HG03469 (cell line): Measurements from ENCODE around the gene RAD51B.

Experiments used
- ATAC-seq: cut with Tn5 transposase; IDR thresholded peaks from one replicate; pipeline ENCODE4 v1.9.1; 2021; ENCODE audit warnings: mild to moderate bottlenecking, moderate library complexity, moderate number of reproducible peaks; ENCODE audit not compliant: unreplicated experiment

RAD51B gene

DNA sequence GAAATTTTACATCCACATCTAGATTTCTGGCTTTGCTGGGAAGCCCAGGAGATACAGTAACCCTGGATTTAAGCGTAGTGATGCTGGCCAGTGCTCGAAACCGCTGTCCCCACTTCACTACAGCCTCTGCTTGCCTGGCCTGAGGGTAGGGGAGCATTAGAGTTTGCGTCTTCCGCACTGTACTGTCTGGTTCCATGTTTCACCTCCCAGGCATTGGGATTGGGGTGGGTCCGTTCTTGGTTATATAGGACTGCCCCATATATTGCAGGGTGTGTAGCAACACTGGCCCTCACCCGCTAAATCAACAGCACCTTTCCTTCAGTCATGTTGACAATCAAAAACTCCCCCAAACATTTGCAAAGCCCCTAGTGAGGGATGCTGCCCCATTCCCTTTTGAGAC, 732.5 kb downstream of the RAD51B start:
- no peak for ATAC-seq

DNA sequence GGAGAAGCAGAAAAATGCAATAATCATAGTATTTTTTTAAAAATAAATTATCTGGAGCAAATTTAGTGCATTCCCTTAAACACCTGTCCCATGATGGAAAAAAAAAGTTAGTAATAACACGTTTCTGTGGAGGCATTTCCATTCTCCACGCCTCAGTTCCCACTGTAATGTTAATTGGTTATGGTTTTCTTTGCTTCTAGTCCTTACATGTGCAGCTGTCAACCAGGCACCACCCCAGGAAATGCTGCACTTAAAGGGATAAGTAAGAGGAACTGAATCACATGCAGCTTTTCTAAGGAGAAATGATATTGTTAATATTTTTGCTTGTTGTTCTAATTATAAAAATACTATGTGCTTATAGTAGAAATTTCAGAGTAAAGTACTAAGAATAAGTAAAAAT, 733.0 kb downstream of the RAD51B start:
- ATAC-seq, result no peak

DNA sequence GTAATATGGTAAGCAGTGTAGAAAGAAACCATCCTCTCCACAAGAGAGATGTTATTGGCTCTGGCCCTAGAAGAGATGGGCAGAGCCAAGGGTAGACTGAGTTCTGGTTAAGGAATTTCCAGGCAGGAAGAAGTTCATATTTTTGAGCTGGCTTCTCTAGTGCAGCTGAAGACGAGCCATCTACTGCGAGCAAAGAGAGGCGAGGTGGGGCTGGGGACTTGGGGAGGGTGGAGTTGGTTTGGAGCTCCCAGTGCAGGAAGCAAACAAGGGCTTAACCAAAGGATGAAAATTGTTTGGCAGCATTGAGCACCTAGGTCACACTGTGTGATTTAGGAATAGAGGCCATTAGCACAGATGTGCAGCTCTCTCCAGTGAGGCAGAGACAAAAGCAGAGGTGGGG, 733.7 kb downstream of the RAD51B start:
- no peak for ATAC-seq

DNA sequence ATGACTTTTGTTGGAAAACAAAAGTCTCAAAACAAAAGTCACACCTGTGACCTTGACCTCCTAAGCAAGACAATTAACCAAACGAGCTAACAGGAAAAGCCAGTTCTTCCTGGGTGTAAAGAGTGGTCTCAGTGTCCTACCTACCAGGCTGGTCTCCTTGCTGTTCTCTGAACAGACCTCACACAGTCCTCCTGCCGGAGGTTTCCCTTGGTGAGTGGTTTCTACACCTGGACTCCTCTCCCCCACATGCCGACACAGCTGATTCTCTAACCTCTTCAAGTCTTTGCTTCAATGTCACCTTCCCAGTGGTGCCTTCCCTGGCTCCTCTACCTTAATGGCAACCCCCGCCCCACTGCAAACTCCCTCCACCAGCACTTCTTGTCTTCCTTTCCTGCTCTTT, 734.7 kb downstream of the RAD51B start:
- no peak for ATAC-seq

DNA sequence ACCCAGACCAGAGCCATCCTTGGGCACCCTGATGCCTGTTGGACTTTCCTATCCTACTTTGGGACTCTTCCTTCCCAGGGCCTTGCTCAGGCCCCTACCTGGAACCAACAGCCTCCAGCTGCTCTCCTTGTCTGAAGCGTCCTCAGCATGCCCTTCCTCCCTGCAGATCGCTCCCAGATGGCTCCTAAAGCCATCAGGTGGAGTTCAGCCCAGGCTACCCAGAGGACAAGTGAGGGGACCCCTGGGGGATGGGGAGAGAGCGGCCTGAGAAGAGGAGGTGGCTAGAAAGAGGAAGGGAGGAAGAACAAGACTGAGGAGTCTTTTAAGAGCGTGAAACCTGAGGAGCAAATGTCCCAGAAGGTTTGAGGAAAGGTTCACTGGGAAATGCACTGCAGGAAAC, 736.7 kb downstream of the RAD51B start:
- ATAC-seq, result no peak

- ATAC-seq, result no peak
Observed at GRCh38 chr14:68557648-68558047, 738.1 kb downstream of the RAD51B start.

DNA sequence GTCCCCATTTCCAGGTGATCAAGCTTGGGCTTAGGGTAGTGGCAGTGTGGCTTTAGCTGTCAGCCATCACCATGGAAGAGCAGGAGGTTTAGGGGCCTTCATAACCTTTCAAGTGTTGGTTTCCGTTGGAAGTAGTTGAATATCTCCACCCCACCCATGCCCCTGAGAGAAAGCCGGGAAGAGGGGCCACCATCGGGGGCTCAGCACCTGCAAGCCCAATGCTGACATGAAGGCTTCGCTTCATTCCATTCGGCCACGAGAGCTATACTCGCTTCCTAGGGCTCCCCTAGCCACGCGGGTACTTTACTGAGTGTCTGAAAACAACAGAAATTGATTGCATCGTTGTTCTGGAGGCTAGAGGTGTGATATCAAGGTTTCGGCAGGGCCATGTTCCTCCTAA, 738.5 kb downstream of the RAD51B start:
- ATAC-seq, result no peak

DNA sequence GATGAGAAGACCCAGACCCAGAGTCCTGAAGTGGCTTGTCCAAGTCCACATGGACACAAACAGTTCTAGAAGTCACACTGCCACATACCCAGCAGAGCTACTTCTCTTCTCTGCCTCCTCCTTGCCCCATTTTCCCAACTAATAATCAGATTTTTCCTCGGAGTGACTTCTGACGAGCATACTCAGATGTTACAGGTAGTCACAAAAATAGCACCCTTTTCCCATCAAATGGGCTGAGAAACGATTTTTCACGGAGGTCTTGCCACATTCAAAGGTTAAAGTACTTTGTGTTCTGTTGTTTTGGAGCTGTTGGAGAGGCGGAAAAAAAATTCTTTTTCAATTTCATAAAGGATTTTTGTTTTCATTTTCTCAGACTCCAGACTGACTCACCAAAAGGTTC, 740.4 kb downstream of the RAD51B start:
- ATAC-seq, result no peak

GRCh38 chr14:68561531-68562007, 742.0 kb downstream of the RAD51B start:
- ATAC-seq, result no peak

- ATAC-seq, result no peak
Observed at GRCh38 chr14:68562911-68563250, 743.3 kb downstream of the RAD51B start.

GRCh38 chr14:68563251-68564131, 743.9 kb downstream of the RAD51B start:
- ATAC-seq, result no peak

DNA sequence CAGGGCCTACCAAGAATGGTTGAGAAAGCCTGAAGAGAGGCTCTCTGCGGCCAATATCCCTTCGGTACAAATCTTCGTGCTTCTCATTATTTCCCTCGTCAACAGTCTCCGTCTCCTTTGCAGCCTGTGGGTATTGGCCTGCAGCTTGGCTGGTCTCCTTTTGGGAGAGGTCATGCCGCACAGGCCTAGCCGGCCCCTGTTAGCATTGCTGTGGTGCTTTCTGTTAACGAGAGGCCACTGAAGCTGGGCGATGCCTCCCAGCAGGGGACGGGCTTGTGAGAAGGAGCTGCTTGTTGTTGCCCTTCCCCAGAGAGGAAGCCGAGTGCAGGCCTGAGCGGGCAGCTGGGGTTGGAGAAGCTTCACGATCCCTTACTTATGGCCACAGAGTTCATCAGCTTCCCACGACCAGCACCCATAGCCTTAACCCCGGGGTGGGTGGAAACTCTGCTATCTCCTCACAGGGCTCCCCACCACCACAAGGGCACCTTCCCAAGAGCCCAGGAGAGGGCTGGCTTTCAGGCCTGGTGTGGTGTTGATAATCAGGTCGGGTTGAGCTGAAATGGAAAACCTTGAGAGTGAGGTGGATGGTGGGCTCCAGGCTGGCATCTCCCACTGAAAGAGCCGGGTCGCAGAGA, 744.7 kb downstream of the RAD51B start:
- no peak for ATAC-seq

GRCh38 chr14:68564826-68565759, 745.5 kb downstream of the RAD51B start:
- no peak for ATAC-seq

- ATAC-seq, result no peak
Observed at GRCh38 chr14:68566075-68566474, 746.5 kb downstream of the RAD51B start.

GRCh38 chr14:68568907-68569897, 749.6 kb downstream of the RAD51B start:
- no peak for ATAC-seq

- no peak for ATAC-seq
Observed at GRCh38 chr14:68569970-68570409, 750.4 kb downstream of the RAD51B start.

DNA sequence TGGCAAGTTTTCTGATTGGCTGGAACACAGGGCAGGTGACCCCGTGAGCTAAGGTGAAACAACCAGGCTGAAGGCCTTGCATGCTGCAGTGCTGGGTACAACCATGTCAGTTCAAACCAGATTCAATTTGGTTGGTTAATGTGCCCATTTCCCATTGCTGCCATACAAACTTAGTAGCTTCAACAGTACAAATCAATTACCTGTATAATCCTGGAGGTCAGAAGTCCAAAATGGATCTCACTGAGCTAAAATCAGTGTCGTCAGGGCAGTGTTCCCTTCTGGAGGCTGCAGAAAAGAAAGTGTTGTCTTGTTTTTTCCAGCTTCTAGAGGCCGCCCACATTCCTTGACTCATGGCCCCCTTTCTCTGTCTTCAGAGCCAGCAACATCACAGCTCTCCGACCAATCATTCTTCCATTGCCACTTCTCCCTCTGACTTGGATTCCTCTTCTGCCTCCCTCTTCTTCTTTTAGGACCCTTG, 751.6 kb downstream of the RAD51B start:
- no peak for ATAC-seq

- no peak for ATAC-seq
Observed at GRCh38 chr14:68571928-68572525, 752.4 kb downstream of the RAD51B start.

DNA sequence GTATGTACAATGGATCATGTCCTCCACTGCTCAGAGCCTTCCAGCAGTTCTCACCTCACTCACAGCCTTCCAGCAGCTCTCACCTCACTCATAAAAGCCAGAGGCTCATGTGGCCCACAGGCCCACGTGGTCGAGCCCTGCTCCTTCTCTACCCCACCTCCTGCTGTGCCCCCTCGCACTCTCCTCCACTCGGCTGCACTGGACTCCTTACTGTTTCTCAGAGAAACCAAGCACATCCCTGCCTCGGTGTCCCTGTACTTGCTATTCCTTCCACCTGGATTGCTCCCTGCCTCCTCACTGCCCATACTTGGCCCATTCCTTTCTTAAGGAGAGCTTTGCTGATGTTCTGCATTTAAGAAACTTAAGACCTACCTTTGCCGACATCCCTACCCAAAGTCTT, 753.5 kb downstream of the RAD51B start:
- ATAC-seq, result no peak
